CMK (cell line): Measurements from ENCODE around the gene KCNJ1.
A peak's percentile ranks its signal among the peaks of the same experiment; 100 is the strongest.

ENCODE experiments used
- DNase-seq: peaks from one replicate; pipeline ENCODE4 v3.0.0-alpha.2; 2010; ENCODE audit warnings: low read depth

KCNJ1 gene

GRCh38 chr11:128867277-128867676 lies at the start of gene KCNJ1:
TSS of gene KCNJ1 (minus strand) at chr11:128867296. CDS start at chr11:128840243, 27,053 bp downstream.
- DNase-seq, result no peak

- DNase-seq, result no peak
These were observed 49.6 kb upstream of the KCNJ1 start for GRCh38 chr11:128916681-128917080.

- no peak for DNase-seq
These were observed 49.0 kb upstream of the KCNJ1 start for GRCh38 chr11:128916037-128916572.

- DNase-seq, result no peak
These were observed 48.0 kb upstream of the KCNJ1 start for GRCh38 chr11:128915149-128915521.

- no peak for DNase-seq
These were observed 47.4 kb upstream of the KCNJ1 start for GRCh38 chr11:128914216-128915148.

GRCh38 chr11:128913806-128914205 lies 46.7 kb upstream of the KCNJ1 start:
- DNase-seq, result no peak

GRCh38 chr11:128911701-128912100 lies 44.6 kb upstream of the KCNJ1 start:
- DNase-seq, result no peak

- DNase-seq, result no peak
These were observed 44.1 kb upstream of the KCNJ1 start for GRCh38 chr11:128911239-128911638.

GRCh38 chr11:128910576-128910975 lies 43.5 kb upstream of the KCNJ1 start:
- DNase-seq, result no peak

- no peak for DNase-seq
These were observed 42.5 kb upstream of the KCNJ1 start for GRCh38 chr11:128909438-128910125.

GRCh38 chr11:128908391-128909246 lies 41.5 kb upstream of the KCNJ1 start:
- no peak for DNase-seq

- no peak for DNase-seq
These were observed 40.5 kb upstream of the KCNJ1 start for GRCh38 chr11:128907585-128907984.

GRCh38 chr11:128906185-128907050 lies 39.3 kb upstream of the KCNJ1 start:
- DNase-seq, result peak; percentile 29

- peak; percentile 66 for DNase-seq
These were observed 38.5 kb upstream of the KCNJ1 start for GRCh38 chr11:128905345-128906184.

- peak; percentile 30 for DNase-seq
These were observed 37.7 kb upstream of the KCNJ1 start for GRCh38 chr11:128904656-128905344.

- no peak for DNase-seq
These were observed 37.2 kb upstream of the KCNJ1 start for GRCh38 chr11:128904303-128904655.

GRCh38 chr11:128903248-128904061 lies 36.4 kb upstream of the KCNJ1 start:
- DNase-seq, result no peak

GRCh38 chr11:128902515-128903066 lies 35.5 kb upstream of the KCNJ1 start:
- no peak for DNase-seq
